Loucy (cell line): Measurements from ENCODE around the gene VSTM1.
"Not testable (repeated sequence)": the region's sequence is repeated elsewhere in the genome, so short reads cannot be mapped to it uniquely, and the experiment has no call there.

Source experiments
- H2AFZ ChIP-seq: fragments of 200-600 bp; sonication (generic); 2 replicates; pipeline ENCODE4 v1.6.0; 2016; ENCODE audit warnings: antibody characterized with exemption, mild to moderate bottlenecking, low read length, moderate library complexity
- H3F3A ChIP-seq: fragments of 200-600 bp; 2 replicates; pipeline ENCODE4 v1.6.0; 2016; ENCODE audit warnings: antibody characterized with exemption, low read depth, mild to moderate bottlenecking
- H3K27me3 ChIP-seq: fragments of 200-600 bp; sonication (generic); 2 replicates; pipeline ENCODE4 v1.6.1; 2014; ENCODE audit warnings: low read length, mild to moderate bottlenecking; ENCODE audit not compliant: insufficient read depth, poor library complexity, severe bottlenecking
- H3K36me3 ChIP-seq: fragments of 200-600 bp; sonication (generic); 2 replicates; pipeline ENCODE4 v1.6.1; 2016; ENCODE audit warnings: low read length; ENCODE audit not compliant: insufficient read depth
- H3K4me1 ChIP-seq: fragments of 200-600 bp; sonication (generic); 2 replicates; pipeline ENCODE4 v1.5.1; 2014; ENCODE audit warnings: low read length, mild to moderate bottlenecking; ENCODE audit not compliant: insufficient read depth, poor library complexity, severe bottlenecking
- H3K4me2 ChIP-seq: fragments of 200-600 bp; sonication (generic); 2 replicates; pipeline ENCODE4 v1.6.0; 2014; ENCODE audit warnings: antibody characterized with exemption, low read length, low read depth, mild to moderate bottlenecking; ENCODE audit not compliant: poor library complexity, severe bottlenecking
- H3K4me3 ChIP-seq: fragments of 200-600 bp; sonication (generic); 2 replicates; pipeline ENCODE4 v1.5.1; 2014; ENCODE audit warnings: low read length, mild to moderate bottlenecking, mixed read lengths; ENCODE audit not compliant: poor library complexity, severe bottlenecking
- H3K79me2 ChIP-seq: fragments of 200-600 bp; sonication (generic); 2 replicates; pipeline ENCODE4 v1.6.1; 2014; ENCODE audit warnings: low read length; ENCODE audit not compliant: insufficient read depth
- H3K9ac ChIP-seq: fragments of 200-600 bp; sonication (generic); 2 replicates; pipeline ENCODE4 v1.6.0; 2014; ENCODE audit warnings: mild to moderate bottlenecking, low read depth, low read length, moderate library complexity; ENCODE audit not compliant: poor library complexity, severe bottlenecking
- H3K9me2 ChIP-seq: fragments of 200-600 bp; sonication (generic); replicated peaks from 2 replicates; pipeline ENCODE4 v1.6.1; 2016; ENCODE audit warnings: low read depth, low read length, mixed read lengths
- H3K9me3 ChIP-seq: fragments of 200-600 bp; sonication (generic); 2 replicates; pipeline ENCODE4 v1.6.1; 2014; ENCODE audit warnings: mild to moderate bottlenecking, antibody characterized with exemption, low read length, low read depth; ENCODE audit not compliant: insufficient read depth
- H4K20me1 ChIP-seq: fragments of 200-600 bp; sonication (generic); 2 replicates; pipeline ENCODE4 v1.6.0; 2014; ENCODE audit warnings: antibody characterized with exemption, low read length, mild to moderate bottlenecking; ENCODE audit not compliant: insufficient read depth, poor library complexity, severe bottlenecking
- CTCF ChIP-seq: fragments of 200-600 bp; sonication (generic); conservative IDR thresholded peaks from 2 replicates; pipeline ENCODE4 v1.5.1; 2014; ENCODE audit warnings: mild to moderate bottlenecking, antibody characterized with exemption, low read length
- EZH2phosphoT487 ChIP-seq: fragments of 200-600 bp; IDR thresholded peaks from 2 replicates; pipeline ENCODE4 v1.6.1; 2018; ENCODE audit warnings: antibody characterized with exemption, mild to moderate bottlenecking, moderate library complexity, borderline replicate concordance

The VSTM1 gene

DNA sequence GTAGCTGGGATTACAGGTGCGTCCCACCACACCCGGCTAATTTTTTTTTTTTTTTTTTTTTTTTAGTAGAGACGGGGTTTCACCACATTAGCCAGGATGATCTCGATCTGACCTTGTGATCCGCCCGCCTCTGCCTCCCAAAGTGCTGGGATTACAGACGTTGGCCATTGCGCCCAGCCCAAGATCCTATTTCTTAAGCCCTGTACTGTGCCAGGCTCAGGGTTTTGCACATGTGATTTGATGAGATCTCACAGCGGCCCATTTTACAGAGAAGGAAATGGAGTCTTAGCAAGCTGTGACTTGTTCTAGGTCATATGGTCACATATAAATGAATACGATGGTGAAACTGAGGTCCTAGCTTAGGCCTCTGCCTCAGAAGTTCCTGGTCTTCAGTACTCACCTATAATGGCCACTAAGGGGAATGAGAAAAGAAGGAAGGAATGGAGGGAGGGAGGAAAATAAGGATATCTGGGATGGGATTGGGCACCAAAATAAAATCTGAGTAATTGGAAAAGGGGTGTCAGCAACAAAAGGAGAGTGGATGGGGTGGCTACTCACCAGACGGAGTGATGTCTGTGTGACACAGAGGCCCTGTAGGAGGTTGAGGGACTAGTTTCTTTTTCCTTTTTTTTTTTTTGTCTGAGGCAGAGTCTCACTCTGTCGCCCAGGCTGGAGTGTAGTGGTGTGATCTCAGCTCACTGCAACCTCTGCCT, 35.6 kb upstream of the VSTM1 start:
- no peaks in the 10 kb centered on the region for H3K9me3 ChIP-seq
- no peaks in the 10 kb centered on the region for H3K27me3 ChIP-seq
- TF ChIP-seq EZH2phosphoT487 (no peak), CTCF (no peak)
- H3F3A ChIP-seq = no peaks in the 10 kb centered on the region
- no peaks in the 10 kb centered on the region for H4K20me1 ChIP-seq
- no peak overlapping the region for H3K4me3 ChIP-seq
- no peak overlapping the region for H3K4me2 ChIP-seq
- peaks cover 16% of the 10 kb centered on the region for H3K79me2 ChIP-seq
- H3K9ac ChIP-seq = no peak overlapping the region
- H3K4me1 ChIP-seq = peaks cover 8% of the 10 kb centered on the region
- H3K9me2 ChIP-seq = no peaks in the 10 kb centered on the region
- no peaks in the 10 kb centered on the region for H3K36me3 ChIP-seq
- H2AFZ ChIP-seq = no peak overlapping the region

DNA sequence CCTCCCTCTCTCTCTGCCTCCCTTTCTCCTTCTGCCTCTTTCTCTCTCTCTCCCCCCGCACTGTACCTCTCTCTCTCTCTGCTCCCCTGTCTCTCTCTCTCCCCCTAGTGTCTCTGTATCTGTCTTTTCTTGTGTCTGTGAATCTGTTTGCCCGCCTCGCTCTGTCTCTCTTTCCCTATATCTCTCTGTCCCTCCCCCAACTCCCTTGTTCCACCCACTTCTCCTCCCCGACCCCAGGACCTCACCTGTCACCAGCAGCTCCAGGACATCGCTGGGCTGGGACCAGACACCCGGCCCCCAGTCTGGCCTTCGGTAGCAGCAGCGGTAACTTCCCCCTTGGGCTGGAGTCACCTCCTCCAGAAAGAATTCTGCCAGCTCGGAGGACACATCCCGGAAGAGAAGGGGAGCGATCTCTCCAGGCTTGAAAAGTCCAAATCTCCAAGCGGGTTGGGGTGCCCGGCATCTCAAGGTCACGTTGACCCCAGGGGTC, 33.0 kb upstream of the VSTM1 start:
- H4K20me1 ChIP-seq = no peaks in the 10 kb centered on the region
- no peaks in the 10 kb centered on the region for H3K9me3 ChIP-seq
- no peaks in the 10 kb centered on the region for H3K9me2 ChIP-seq
- no peaks in the 10 kb centered on the region for H3F3A ChIP-seq
- peak overlapping the region; percentile 70 for H3K4me2 ChIP-seq
- no peaks in the 10 kb centered on the region for H3K4me1 ChIP-seq
- peak; percentile 27; the same call in 1 of the 2 replicates for TF ChIP-seq CTCF
- no peak for TF ChIP-seq EZH2phosphoT487
- H2AFZ ChIP-seq = peak overlapping the region; percentile 91
- H3K27me3 ChIP-seq = no peaks in the 10 kb centered on the region
- H3K9ac ChIP-seq = no peak overlapping the region
- H3K79me2 ChIP-seq = no peaks in the 10 kb centered on the region
- H3K36me3 ChIP-seq = no peaks in the 10 kb centered on the region
- H3K4me3 ChIP-seq = no peak overlapping the region

GRCh38 chr19:54095859-54096616, 32.3 kb upstream of the VSTM1 start:
- H3K27me3 ChIP-seq, H3F3A ChIP-seq, H3K36me3 ChIP-seq, H3K9me2 ChIP-seq, H4K20me1 ChIP-seq, H3K79me2 ChIP-seq, H3K9me3 ChIP-seq, H3K4me1 ChIP-seq: not testable (repeated sequence)
- Histone ChIP-seq H3K4me2 (peak overlapping the region; percentile 70), H2AFZ (peak overlapping the region; percentile 91), H3K4me3 (peak overlapping the region; percentile 60), H3K9ac (peak overlapping the region; percentile 42)
